ENCODE measurements around the gene BLTP2. TPM values are rescaled to one million over a fixed set of nuclear protein-coding genes. Genes with fewer than 3 reads are reported as not detected.

The BLTP2 gene
- total RNA-seq, 4 donors from 2014 or later, result 90.0 to 127 (median 98.2) TPM

DNA sequence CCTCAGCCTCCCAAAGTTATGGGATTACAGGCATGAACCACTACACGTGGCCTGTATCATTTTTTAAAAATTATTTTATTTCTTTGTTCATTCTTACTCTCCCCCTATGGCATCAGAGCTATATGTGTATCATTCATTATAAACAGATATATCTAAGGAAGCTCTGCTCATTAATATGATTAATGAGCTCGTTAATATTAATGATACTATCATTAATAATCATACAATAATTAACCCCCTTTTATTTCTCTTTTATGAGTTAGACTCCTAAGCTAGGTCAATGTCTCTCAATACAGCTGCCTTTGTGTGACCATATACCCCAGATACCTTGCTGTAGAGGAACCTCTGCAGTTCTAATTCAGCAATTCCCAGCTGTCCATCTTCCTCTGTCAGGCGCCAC lies 26.5 kb downstream of the BLTP2 start:
- intact Hi-C loops (cut with DNase I), result no loop called here
- peaks cover 91 to 100% (median 99%) of the 10 kb centered on the region in 4 donors for H3K36me3 ChIP-seq
- 88% methylated on average over 3 of the region's 3 CpGs for WGBS
- H3K4me1 ChIP-seq, result no peaks in the 10 kb centered on the region
- no peak overlapping the region for H3K4me3 ChIP-seq
- H3K27me3 ChIP-seq, result no peaks in the 10 kb centered on the region
- DNase-seq (ENCODE audit: extremely low spot score), result no peak
- no peaks in the 10 kb centered on the region for H3K9me3 ChIP-seq
- H3K27ac ChIP-seq (replicated peaks in 1 of 4), result no peak overlapping the region
- TF ChIP-seq, protein P1, sequence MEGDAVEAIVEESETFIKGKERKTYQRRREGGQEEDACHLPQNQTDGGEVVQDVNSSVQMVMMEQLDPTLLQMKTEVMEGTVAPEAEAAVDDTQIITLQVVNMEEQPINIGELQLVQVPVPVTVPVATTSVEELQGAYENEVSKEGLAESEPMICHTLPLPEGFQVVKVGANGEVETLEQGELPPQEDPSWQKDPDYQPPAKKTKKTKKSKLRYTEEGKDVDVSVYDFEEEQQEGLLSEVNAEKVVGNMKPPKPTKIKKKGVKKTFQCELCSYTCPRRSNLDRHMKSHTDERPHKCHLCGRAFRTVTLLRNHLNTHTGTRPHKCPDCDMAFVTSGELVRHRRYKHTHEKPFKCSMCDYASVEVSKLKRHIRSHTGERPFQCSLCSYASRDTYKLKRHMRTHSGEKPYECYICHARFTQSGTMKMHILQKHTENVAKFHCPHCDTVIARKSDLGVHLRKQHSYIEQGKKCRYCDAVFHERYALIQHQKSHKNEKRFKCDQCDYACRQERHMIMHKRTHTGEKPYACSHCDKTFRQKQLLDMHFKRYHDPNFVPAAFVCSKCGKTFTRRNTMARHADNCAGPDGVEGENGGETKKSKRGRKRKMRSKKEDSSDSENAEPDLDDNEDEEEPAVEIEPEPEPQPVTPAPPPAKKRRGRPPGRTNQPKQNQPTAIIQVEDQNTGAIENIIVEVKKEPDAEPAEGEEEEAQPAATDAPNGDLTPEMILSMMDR (IDR thresholded peaks at IDR 0.05), result no peak
- TF ChIP-seq EP300 (IDR thresholded peaks at IDR 0.05) (no peak), POLR2A (IDR thresholded peaks at IDR 0.05; ENCODE audit: low read depth) (no peak), POLR2AphosphoS5 (IDR thresholded peaks at IDR 0.05) (no peak)

DNA sequence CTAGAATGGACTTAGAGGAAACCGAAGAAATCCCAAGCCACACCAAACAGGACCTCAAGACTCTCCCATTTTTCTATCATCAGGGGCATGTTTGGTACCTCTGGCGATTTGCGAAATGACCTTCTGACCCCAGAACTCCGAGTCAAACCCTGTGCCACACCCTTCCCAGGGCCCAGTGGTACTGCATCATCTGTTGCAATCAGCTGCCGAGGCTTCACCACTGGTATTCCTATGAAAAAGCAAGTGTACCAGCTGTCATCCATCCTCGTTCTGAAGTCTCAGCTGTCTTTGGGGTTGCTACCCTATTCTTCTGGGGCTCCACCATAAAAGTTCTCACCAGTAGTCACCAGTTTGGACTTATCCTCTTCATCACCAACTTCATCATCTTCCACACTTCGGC lies 28.7 kb downstream of the BLTP2 start:
- H3K4me1 ChIP-seq, result no peaks in the 10 kb centered on the region
- TF ChIP-seq, protein P1 (IDR thresholded peaks at IDR 0.05), result no peak
- TF ChIP-seq POLR2A (IDR thresholded peaks at IDR 0.05; ENCODE audit: low read depth) (no peak), POLR2AphosphoS5 (IDR thresholded peaks at IDR 0.05) (no peak), EP300 (IDR thresholded peaks at IDR 0.05) (no peak)
- 80% methylated on average over 6 of the region's 7 CpGs for WGBS
- no peak overlapping the region for H3K4me3 ChIP-seq
- H3K9me3 ChIP-seq, result no peaks in the 10 kb centered on the region
- no peak for DNase-seq (ENCODE audit: extremely low spot score)
- H3K27ac ChIP-seq (replicated peaks in 1 of 4), result no peak overlapping the region
- H3K27me3 ChIP-seq, result no peaks in the 10 kb centered on the region
- peaks cover 70 to 82% (median 78%) of the 10 kb centered on the region in 4 donors for H3K36me3 ChIP-seq
- intact Hi-C loops (cut with DNase I), result no loop called here

DNA sequence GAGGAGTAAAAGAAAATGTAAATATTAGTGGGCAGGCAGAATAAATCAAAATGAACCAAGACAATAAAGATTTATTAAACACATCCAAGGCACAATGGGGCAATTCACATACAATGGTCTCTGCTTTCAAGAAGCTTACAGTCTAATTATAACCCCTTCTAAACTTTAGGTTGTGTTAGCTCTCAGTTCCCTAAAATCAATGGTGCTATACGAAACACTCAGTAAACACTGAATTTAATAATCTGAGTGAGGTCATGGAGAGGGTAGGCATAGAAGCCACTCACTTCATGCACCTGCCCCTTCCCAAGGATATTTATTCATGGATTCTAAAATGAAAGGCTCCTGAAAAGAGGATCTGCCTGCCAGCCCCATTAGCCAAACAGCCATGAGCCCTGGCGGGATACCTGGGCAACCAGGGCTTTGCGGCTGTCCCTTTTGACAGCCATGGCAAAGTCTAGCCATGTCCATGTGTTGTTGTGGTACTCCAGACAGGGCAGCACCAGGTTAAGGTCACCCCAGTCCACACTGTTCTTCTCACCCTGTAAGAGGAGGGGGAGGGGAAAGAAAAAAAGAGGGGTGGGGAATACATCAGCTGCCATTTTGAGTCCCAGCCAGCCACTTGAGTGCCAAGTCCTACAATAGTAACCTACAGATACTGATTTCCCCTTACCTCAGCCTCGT lies 29.6 kb downstream of the BLTP2 start:
- Histone ChIP-seq H3K27ac (replicated peaks in 1 of 4) (no peak overlapping the region), H3K4me3 (no peak overlapping the region), H3K4me1 (no peaks in the 10 kb centered on the region), H3K36me3 (peaks cover 61 to 77% (median 70%) of the 10 kb centered on the region in 4 donors), H3K27me3 (no peaks in the 10 kb centered on the region), H3K9me3 (no peaks in the 10 kb centered on the region)
- WGBS, result 84% methylated on average over 3 of the region's 4 CpGs
- TF ChIP-seq POLR2AphosphoS5 (IDR thresholded peaks at IDR 0.05), result no peak
- DNase-seq (ENCODE audit: extremely low spot score), result no peak
- intact Hi-C loops (cut with DNase I), result no loop called here

DNA sequence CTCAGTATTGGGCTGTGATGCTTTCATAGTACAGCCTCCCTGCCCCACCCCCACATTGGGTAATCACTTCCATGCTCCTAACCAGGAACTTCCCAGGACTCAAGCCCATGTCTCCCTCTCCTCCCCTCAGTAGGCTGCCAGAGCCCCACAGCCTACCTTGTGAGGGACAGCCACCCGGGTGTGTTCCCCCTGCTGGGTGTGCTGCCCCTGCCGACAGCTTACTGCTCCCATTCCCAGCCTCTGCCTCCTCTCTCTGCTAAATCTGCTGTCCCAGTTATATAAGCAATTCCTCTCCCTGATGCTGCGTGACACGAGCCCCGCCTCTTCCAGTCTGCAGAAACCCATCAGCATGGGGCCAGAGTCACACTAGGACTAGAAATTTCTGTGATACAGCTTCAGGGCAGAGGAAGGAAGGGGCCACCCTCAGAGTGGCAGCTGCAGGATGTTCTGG lies 31.0 kb downstream of the BLTP2 start, which contains the start of gene RSKR:
Gene RSKR (minus strand): TSS at position 255 of the 451 bp plus-strand sequence. CDS start 24 bp downstream, at position 231.
- no peak for DNase-seq (ENCODE audit: extremely low spot score)
- 83% methylated on average over 5 of the region's 5 CpGs for WGBS
- Histone ChIP-seq H3K27me3 (no peaks in the 10 kb centered on the region), H3K27ac (replicated peaks in 1 of 4) (no peak within 1 kb of the TSS), H3K4me3 (no peak within 1 kb of the TSS), H3K36me3 (peaks cover 46 to 67% (median 59%) of the 10 kb centered on the region in 4 donors), H3K9me3 (no peaks in the 10 kb centered on the region), H3K4me1 (no peaks in the 10 kb centered on the region)
- intact Hi-C loops (cut with DNase I), result loop anchor here (2.0 to 5.0 kb wide), 2 partner anchors 67 to 119 kb away; no protein-coding TSS in a partner anchor
- no peak for TF ChIP-seq EP300 (IDR thresholded peaks at IDR 0.05)
- TF ChIP-seq, protein P1 (IDR thresholded peaks at IDR 0.05), result no peak
- no peak for TF ChIP-seq POLR2A (IDR thresholded peaks at IDR 0.05; ENCODE audit: low read depth)

DNA sequence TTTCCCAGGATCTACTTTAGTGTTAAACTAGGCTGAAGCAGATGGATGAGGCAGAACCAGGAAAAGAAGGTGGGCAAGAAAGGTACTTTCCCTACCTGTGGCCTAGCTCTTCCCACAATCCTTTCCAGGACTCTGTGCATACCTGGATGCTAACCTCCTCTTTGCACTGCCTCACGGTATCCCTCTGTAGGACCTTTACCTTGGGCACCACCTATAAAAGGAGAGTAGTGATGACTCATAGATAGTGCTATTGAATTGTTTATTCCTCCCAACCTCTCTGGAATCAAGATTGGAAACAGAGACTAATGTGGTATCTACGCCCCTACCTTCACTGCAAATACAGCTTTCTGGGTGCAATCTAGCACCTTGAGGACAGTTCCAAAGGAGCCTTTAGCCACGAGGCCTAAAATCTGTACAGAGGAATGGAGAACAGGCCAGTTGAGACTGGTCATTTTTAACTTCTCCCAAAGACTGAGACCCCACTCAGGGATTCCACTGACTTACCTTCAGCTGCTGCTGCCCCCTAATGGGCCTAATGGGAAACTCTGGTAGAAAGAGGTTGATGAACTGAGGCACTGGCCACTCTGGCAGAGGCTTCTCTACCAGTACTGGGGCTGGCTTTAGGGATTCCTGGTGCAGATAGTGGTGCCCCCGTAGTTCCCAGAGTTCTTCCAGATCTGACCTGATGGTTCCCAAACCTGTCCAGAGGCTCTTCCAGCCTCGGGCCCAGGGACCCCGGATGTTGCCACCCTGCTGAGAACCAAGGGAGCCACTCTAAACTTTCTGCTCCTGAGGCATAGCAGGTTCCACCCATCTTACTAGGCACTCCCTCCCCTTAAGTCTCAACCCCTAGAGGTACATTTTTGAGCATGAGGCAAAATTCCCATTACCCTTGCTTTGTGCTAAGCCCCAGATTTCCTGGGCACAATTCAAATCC lies 31.8 kb downstream of the BLTP2 start:
- no peak overlapping the region for H3K27ac ChIP-seq (replicated peaks in 1 of 4)
- WGBS, result 66% methylated on average over 6 of the region's 6 CpGs
- DNase-seq (ENCODE audit: extremely low spot score), result no peak
- H3K4me1 ChIP-seq, result no peaks in the 10 kb centered on the region
- H3K36me3 ChIP-seq, result peaks cover 39 to 59% (median 52%) of the 10 kb centered on the region in 4 donors
- H3K4me3 ChIP-seq, result no peak overlapping the region
- TF ChIP-seq POLR2A (IDR thresholded peaks at IDR 0.05; ENCODE audit: low read depth), result no peak
- TF ChIP-seq, protein P1 (IDR thresholded peaks at IDR 0.05), result peak; percentile 55 to 73 (median 61)
- intact Hi-C loops (cut with DNase I), result loop anchor here (2.0 to 5.0 kb wide), 2 partner anchors 66 to 118 kb away; no protein-coding TSS in a partner anchor
- H3K9me3 ChIP-seq, result no peaks in the 10 kb centered on the region
- no peaks in the 10 kb centered on the region for H3K27me3 ChIP-seq
